HCT116 (cell line): ENCODE data around the gene KAT6B. TPM values are rescaled to one million over a fixed set of nuclear protein-coding genes. Genes with fewer than 3 reads are reported as not detected.

Source experiments
- ATAC-seq: fragments of 200-7000 bp; cut with Tn5 transposase; 2 replicates; pipeline ENCODE4 v1.9.1; 2020; ENCODE audit warnings: mild to moderate bottlenecking, moderate library complexity
- BruUV-seq: library from RNA; stranded (reverse); fragments of 400-500 nt; replicated peaks from 2 replicates; lab custom pipeline; 2021; lab: Mats Ljungman, UMichigan
- CTCF ChIA-PET: fragments of 300-600 bp; sonication (Branson Sonifier 250); formaldehyde crosslinking; loops from one replicate; lab custom pipeline; 2021; ENCODE audit warnings: antibody characterized with exemption; lab: Charles Lee
- POLR2A ChIA-PET: fragments of 300-600, 350-600 bp; sonication (Branson Sonifier 250); formaldehyde crosslinking; loops from one replicate; lab custom pipeline; 2021; ENCODE audit warnings: antibody characterized with exemption; lab: Charles Lee
- RAD21 ChIA-PET, 2 experiments: fragments of 300-600 bp; sonication (Branson Sonifier 250); formaldehyde crosslinking; loops; one replicate each; lab custom pipeline; 2023; ENCODE audit warnings: low total read pairs in 2 of 2; ENCODE audit not compliant: uncharacterized antibody in 2 of 2, unreplicated experiment in 2 of 2, low non-redundant PET in 1 of 2; lab: Charles Lee
- DNase-seq: peaks from one replicate; pipeline ENCODE4 v3.0.0-alpha.2; 2010; ENCODE audit warnings: low read depth, low spot score
- H2AFZ ChIP-seq: fragments of 200-600 bp; shearing (Covaris generic), sonication (generic); 2 replicates; pipeline ENCODE4 v1.6.1; 2017; ENCODE audit warnings: low read depth, mixed run types, mixed read lengths, antibody characterized with exemption, low read length; ENCODE audit not compliant: poor library complexity, severe bottlenecking
- H3K27ac ChIP-seq: 2 replicates; pipeline ENCODE4 v1.5.1; 2012; ENCODE audit warnings: low read depth, low read length
- H3K27me3 ChIP-seq: fragments of 200-600 bp; sonication (generic); 2 replicates; pipeline ENCODE4 v1.6.1; 2016; ENCODE audit warnings: mixed run types, low read length, mixed read lengths; ENCODE audit not compliant: insufficient read depth
- H3K36me3 ChIP-seq, 2 experiments: fragments of 200-500 bp in 1 of 2; fragments of 200-600 bp in 1 of 2; sonication (Bioruptor generic) in 1 of 2; sonication (generic) in 1 of 2; 2 replicates each; pipeline versions ENCODE4 v1.5.1 to v1.6.1; 2014 to 2016; ENCODE audit warnings: low read length in 2 of 2, inconsistent platforms in 1 of 2, mixed read lengths in 1 of 2, mixed run types in 1 of 2; ENCODE audit not compliant: insufficient read depth in 2 of 2, control insufficient read depth in 1 of 2
- H3K4me1 ChIP-seq, 2 experiments: fragments of 200-600 bp in 1 of 2; sonication (generic) in 1 of 2; 2 replicates each; pipeline versions ENCODE4 v1.5.1 to v1.6.1; 2012 to 2017; ENCODE audit warnings: low read length in 2 of 2, inconsistent platforms in 1 of 2, mild to moderate bottlenecking in 1 of 2, mixed read lengths in 1 of 2, mixed run types in 1 of 2, moderate library complexity in 1 of 2; ENCODE audit not compliant: insufficient read depth in 2 of 2, control insufficient read depth in 1 of 2
- H3K4me2 ChIP-seq: fragments of 200-600 bp; sonication (generic); 2 replicates; pipeline ENCODE4 v1.6.1; 2017; ENCODE audit warnings: mixed run types, low read length, mixed read lengths
- H3K4me3 ChIP-seq, 2 experiments: fragments of 200-600 bp in 1 of 2; sonication (generic) in 1 of 2; replicated peaks in 1 of 2; 2 replicates each; pipeline ENCODE4 v1.5.1; 2011 to 2016; ENCODE audit warnings: low read length in 2 of 2, control low read depth in 1 of 2, low read depth in 1 of 2, mild to moderate bottlenecking in 1 of 2, mixed read lengths in 1 of 2, mixed run types in 1 of 2
- H3K79me2 ChIP-seq: fragments of 200-600 bp; sonication (generic); 2 replicates; pipeline ENCODE4 v1.6.1; 2017; ENCODE audit warnings: mild to moderate bottlenecking, mixed run types, low read length, moderate library complexity, mixed read lengths; ENCODE audit not compliant: insufficient read depth
- H3K9ac ChIP-seq: fragments of 200-600 bp; sonication (generic); 2 replicates; pipeline ENCODE4 v1.6.1; 2016; ENCODE audit warnings: low read length, mixed read lengths
- H3K9me2 ChIP-seq: fragments of 200-600 bp; sonication (generic), shearing (Covaris generic); 2 replicates; pipeline ENCODE4 v1.6.1; 2017; ENCODE audit warnings: mixed run types, mild to moderate bottlenecking, moderate library complexity; ENCODE audit not compliant: insufficient read depth
- H3K9me3 ChIP-seq, 2 experiments: fragments of 200-500 bp in 1 of 2; fragments of 200-600 bp in 1 of 2; sonication (Bioruptor generic) in 1 of 2; sonication (generic) in 1 of 2; 2 replicates each; pipeline ENCODE4 v1.6.1; 2014 to 2017; ENCODE audit warnings: low read length in 2 of 2, mixed read lengths in 2 of 2, inconsistent platforms in 1 of 2, low read depth in 1 of 2, mild to moderate bottlenecking in 1 of 2, mixed run types in 1 of 2, moderate library complexity in 1 of 2; ENCODE audit not compliant: control insufficient read depth in 1 of 2, insufficient read depth in 1 of 2
- H4K20me1 ChIP-seq: fragments of 200-600 bp; sonication (generic), shearing (Covaris generic); 2 replicates; pipeline ENCODE4 v1.6.1; 2017; ENCODE audit warnings: mixed run types, mild to moderate bottlenecking, moderate library complexity; ENCODE audit not compliant: insufficient read depth
- CBX3 ChIP-seq: IDR thresholded peaks from 2 replicates; pipeline ENCODE4 v1.6.1; 2012; ENCODE audit warnings: low read depth
- CTCF ChIP-seq, 3 experiments: fragments of 200-600 bp in 1 of 3; sonication (generic) in 1 of 3; IDR thresholded peaks in 2 of 3; conservative IDR thresholded peaks in 1 of 3; 2 replicates each; pipeline ENCODE4 v1.5.1; 2012 to 2017; ENCODE audit warnings: low read depth in 2 of 3, low read length in 2 of 3, antibody characterized with exemption in 1 of 3, borderline replicate concordance in 1 of 3, control low read depth in 1 of 3, mild to moderate bottlenecking in 1 of 3, mixed read lengths in 1 of 3, mixed run types in 1 of 3, moderate library complexity in 1 of 3; ENCODE audit not compliant: insufficient read depth in 1 of 3
- EGR1 ChIP-seq: IDR thresholded peaks from 2 replicates; pipeline ENCODE4 v1.6.1; 2012; ENCODE audit warnings: low read depth
- ELF1 ChIP-seq: IDR thresholded peaks from 2 replicates; pipeline ENCODE4 v1.6.1; 2012; ENCODE audit warnings: low read depth, borderline replicate concordance
- EZH2 ChIP-seq: fragments of 200-600 bp; sonication (generic); IDR thresholded peaks from 2 replicates; pipeline ENCODE4 v1.6.1; 2017; ENCODE audit warnings: antibody characterized with exemption, mixed run types
- EZH2phosphoT487 ChIP-seq: fragments of 200-600 bp; IDR thresholded peaks from 2 replicates; pipeline ENCODE4 v1.6.1; 2018; ENCODE audit warnings: antibody characterized with exemption, borderline replicate concordance
- FOSL1 ChIP-seq: IDR thresholded peaks from 2 replicates; pipeline ENCODE4 v1.6.1; 2012; ENCODE audit warnings: low read depth
- JUND ChIP-seq: IDR thresholded peaks from 2 replicates; pipeline ENCODE4 v1.6.1; 2012
- POLR2A ChIP-seq: IDR thresholded peaks from 2 replicates; pipeline ENCODE4 v1.7.0; 2011; ENCODE audit warnings: borderline replicate concordance; ENCODE audit not compliant: insufficient read depth, insufficient read length; ENCODE audit errors: extremely low read depth
- POLR2AphosphoS5 ChIP-seq: IDR thresholded peaks from 2 replicates; pipeline ENCODE4 v1.6.1; 2011; ENCODE audit warnings: mild to moderate bottlenecking, low read depth, low read length, moderate library complexity
- RAD21 ChIP-seq: IDR thresholded peaks from 2 replicates; pipeline ENCODE4 v1.6.1; 2012; ENCODE audit warnings: low read depth, mild to moderate bottlenecking
- SIN3A ChIP-seq: IDR thresholded peaks from 2 replicates; pipeline ENCODE4 v1.6.1; 2012; ENCODE audit warnings: low read depth
- SP1 ChIP-seq: IDR thresholded peaks from 2 replicates; pipeline ENCODE4 v1.6.1; 2012; ENCODE audit warnings: low read depth
- SRF ChIP-seq: IDR thresholded peaks from 2 replicates; pipeline ENCODE4 v1.6.1; 2012; ENCODE audit warnings: low read depth
- TCF7L2 ChIP-seq: IDR thresholded peaks from 2 replicates; pipeline ENCODE4 v1.7.0; 2011; ENCODE audit warnings: borderline replicate concordance, inconsistent platforms; ENCODE audit not compliant: insufficient read depth, insufficient read length; ENCODE audit errors: extremely low read depth
- YY1 ChIP-seq: IDR thresholded peaks from 2 replicates; pipeline ENCODE4 v1.6.1; 2011; ENCODE audit warnings: low read length, low read depth, moderate library complexity, mild to moderate bottlenecking; ENCODE audit not compliant: insufficient replicate concordance; ENCODE audit errors: extremely low read depth
- ZFX ChIP-seq: fragments of 450-650 bp; IDR thresholded peaks from 2 replicates; pipeline ENCODE4 v1.6.1; 2017
- intact Hi-C: fragments of 100-400 bp; cut with micrococcal nuclease; formaldehyde crosslinking; loops from 2 replicates; pipeline ENCODE4 v1.10.0; 2022
- total RNA-seq: library from RNA; stranded (reverse); gene quantifications from one replicate; pipeline ENCODE4 v1.2.1, GENCODE V29; 2021; ENCODE audit not compliant: unreplicated experiment
- TF ChIP-seq, protein P1 (sequence below): IDR thresholded peaks from 2 replicates; pipeline ENCODE4 v1.6.1; 2012
- TF ChIP-seq, protein P2 (sequence below): IDR thresholded peaks from 2 replicates; pipeline ENCODE4 v1.6.1; 2012
- TF ChIP-seq, protein P3 (sequence below): IDR thresholded peaks from 2 replicates; pipeline ENCODE4 v1.6.1; 2011; ENCODE audit warnings: mild to moderate bottlenecking, low read length, moderate library complexity; ENCODE audit not compliant: insufficient replicate concordance; ENCODE audit errors: extremely low read depth

KAT6B gene
- total RNA-seq, 1 experiment from 2014 or later, result 17.8 TPM

DNA sequence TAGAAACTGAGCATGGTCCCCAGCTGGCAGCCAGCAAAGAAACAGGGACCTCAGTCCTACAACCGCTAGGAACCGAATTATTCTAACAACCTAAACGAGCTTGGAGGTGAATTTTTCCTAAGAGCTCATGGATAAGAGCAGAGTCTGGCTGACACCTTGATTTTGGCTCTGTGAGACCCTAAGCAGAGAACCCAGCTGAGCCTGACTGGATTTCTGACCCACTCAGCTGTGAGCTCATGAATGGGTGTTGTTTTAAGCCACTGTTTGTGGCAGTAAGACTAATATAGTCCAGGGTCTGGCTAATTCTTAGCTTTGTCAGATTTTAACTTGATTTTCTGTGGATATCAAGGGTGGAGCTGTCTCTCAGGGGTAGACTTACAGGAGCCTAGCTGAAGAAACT lies 77.1 kb downstream of the KAT6B start:
- RAD21 ChIA-PET, result no interaction called here
- intact Hi-C loops, result no loop called here
- POLR2A ChIA-PET, result no interaction called here
- Histone ChIP-seq H3K27ac (no peak overlapping the region), H3K36me3 (no peaks in the 10 kb centered on the region), H3K4me1 (peaks cover 1% of the 10 kb centered on the region in 2 experiments; a peak in 2 of 4 replicates), H2AFZ (no peak overlapping the region), H4K20me1 (no peaks in the 10 kb centered on the region; the same call in 1 of the 2 replicates), H3K79me2 (no peaks in the 10 kb centered on the region), H3K4me3 (no peak overlapping the region), H3K9me3 (no peaks in the 10 kb centered on the region), H3K9ac (no peak overlapping the region), H3K9me2 (no peaks in the 10 kb centered on the region), H3K27me3 (no peaks in the 10 kb centered on the region), H3K4me2 (no peak overlapping the region)
- CTCF ChIA-PET, result no interaction called here
- no TSS peak for BruUV-seq
- ATAC-seq (no peak), DNase-seq (no peak)
- TF ChIP-seq POLR2AphosphoS5 (no peak), YY1 (no peak), SRF (no peak), CBX3 (no peak), EZH2 (no peak), RAD21 (no peak), FOSL1 (no peak), EZH2phosphoT487 (no peak), SP1 (no peak), TCF7L2 (no peak), CTCF (IDR thresholded peaks at IDR 0.05 in 2 of 3, conservative IDR thresholded peaks at IDR 0.05 in 1 of 3; ENCODE audit: borderline replicate concordance in 1 of 3, insufficient read depth in 1 of 3, low read depth in 2 of 3, low read length in 2 of 3) (no peak), POLR2A (no peak), JUND (no peak), ZFX (no peak), ELF1 (no peak), SIN3A (no peak), EGR1 (no peak)
- TF ChIP-seq, protein P1, sequence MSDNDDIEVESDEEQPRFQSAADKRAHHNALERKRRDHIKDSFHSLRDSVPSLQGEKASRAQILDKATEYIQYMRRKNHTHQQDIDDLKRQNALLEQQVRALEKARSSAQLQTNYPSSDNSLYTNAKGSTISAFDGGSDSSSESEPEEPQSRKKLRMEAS, result no peak
- TF ChIP-seq, protein P2, sequence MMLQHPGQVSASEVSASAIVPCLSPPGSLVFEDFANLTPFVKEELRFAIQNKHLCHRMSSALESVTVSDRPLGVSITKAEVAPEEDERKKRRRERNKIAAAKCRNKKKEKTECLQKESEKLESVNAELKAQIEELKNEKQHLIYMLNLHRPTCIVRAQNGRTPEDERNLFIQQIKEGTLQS, result no peak
- TF ChIP-seq, protein P3, sequence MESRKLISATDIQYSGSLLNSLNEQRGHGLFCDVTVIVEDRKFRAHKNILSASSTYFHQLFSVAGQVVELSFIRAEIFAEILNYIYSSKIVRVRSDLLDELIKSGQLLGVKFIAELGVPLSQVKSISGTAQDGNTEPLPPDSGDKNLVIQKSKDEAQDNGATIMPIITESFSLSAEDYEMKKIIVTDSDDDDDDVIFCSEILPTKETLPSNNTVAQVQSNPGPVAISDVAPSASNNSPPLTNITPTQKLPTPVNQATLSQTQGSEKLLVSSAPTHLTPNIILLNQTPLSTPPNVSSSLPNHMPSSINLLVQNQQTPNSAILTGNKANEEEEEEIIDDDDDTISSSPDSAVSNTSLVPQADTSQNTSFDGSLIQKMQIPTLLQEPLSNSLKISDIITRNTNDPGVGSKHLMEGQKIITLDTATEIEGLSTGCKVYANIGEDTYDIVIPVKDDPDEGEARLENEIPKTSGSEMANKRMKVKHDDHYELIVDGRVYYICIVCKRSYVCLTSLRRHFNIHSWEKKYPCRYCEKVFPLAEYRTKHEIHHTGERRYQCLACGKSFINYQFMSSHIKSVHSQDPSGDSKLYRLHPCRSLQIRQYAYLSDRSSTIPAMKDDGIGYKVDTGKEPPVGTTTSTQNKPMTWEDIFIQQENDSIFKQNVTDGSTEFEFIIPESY, result no peak
- TF ChIP-seq, all 23 proteins: peak for 0
